Gastroesophageal sphincter (tissue), 4 donors: Measurements from ENCODE around the gene CPED1. TPM values are rescaled to one million over a fixed set of nuclear protein-coding genes. Genes with fewer than 3 reads are reported as not detected.

Source experiments
- ATAC-seq: fragments of 150-250 bp; one replicate; pipeline ENCODE4 v1.9.1; 2016; ENCODE audit warnings: mild to moderate bottlenecking, moderate library complexity
- H3K27ac ChIP-seq, 4 donors: fragments of 200-600 bp; sonication (generic) in 3 of 4; 1 replicate in 3 of 4; 2 replicates in 1 of 4; pipeline ENCODE4 v1.5.1; 2016 to 2019
- H3K27me3 ChIP-seq: fragments of 200-600 bp; sonication (generic); one replicate; pipeline ENCODE4 v1.5.1; 2019
- H3K36me3 ChIP-seq, 2 donors: fragments of 200-600 bp; sonication (generic); one replicate each; pipeline ENCODE4 v1.5.1; 2019; ENCODE audit warnings: control low read depth in 1 of 2
- H3K4me1 ChIP-seq, 3 donors: fragments of 200-600 bp; sonication (generic); 1 replicate in 2 of 3; 2 replicates in 1 of 3; pipeline ENCODE4 v1.5.1; 2016 to 2019; ENCODE audit warnings: control low read depth in 2 of 3
- H3K4me3 ChIP-seq, 2 donors: fragments of 200-600 bp; sonication (generic); one replicate each; pipeline ENCODE4 v1.5.1; 2019; ENCODE audit warnings: mild to moderate bottlenecking in 1 of 2, moderate library complexity in 1 of 2
- H3K9me3 ChIP-seq, 3 donors: fragments of 200-600 bp; sonication (generic); one replicate each; pipeline ENCODE4 v1.5.1; 2017 to 2019; ENCODE audit warnings: control low read depth in 2 of 3
- CTCF ChIP-seq, 4 experiments: fragments of 200-600 bp in 2 of 4; fragments of 450-650 bp in 2 of 4; sonication (generic) in 1 of 4; IDR thresholded peaks; one replicate each; pipeline ENCODE4 v1.5.1; 2017 to 2019; ENCODE audit warnings: antibody characterized with exemption in 4 of 4, mild to moderate bottlenecking in 2 of 4, moderate library complexity in 2 of 4
- EP300 ChIP-seq: sonication (generic); formaldehyde crosslinking; IDR thresholded peaks from one replicate; pipeline ENCODE4 v1.6.1; 2017; ENCODE audit warnings: antibody characterized with exemption, mild to moderate bottlenecking
- POLR2A ChIP-seq, 2 donors: fragments of 450-650 bp; IDR thresholded peaks; one replicate each; pipeline ENCODE4 v1.6.1; 2017; ENCODE audit warnings: antibody characterized with exemption in 2 of 2, mild to moderate bottlenecking in 2 of 2, moderate library complexity in 1 of 2
- POLR2AphosphoS5 ChIP-seq: sonication (generic); formaldehyde crosslinking; IDR thresholded peaks from one replicate; pipeline ENCODE4 v1.6.1; 2017; ENCODE audit warnings: antibody characterized with exemption
- WGBS, 2 donors: methylation state at CpG; one replicate each; pipeline ENCODE4 v1.1.5; 2018; ENCODE audit warnings: low coverage in 1 of 2; 5-methylcytosine and 5-hydroxymethylcytosine counted together
- total RNA-seq, 4 donors: library from RNA; depleted of rRNA; stranded (reverse); fragments of >200 nt; gene quantifications; one replicate each; pipeline ENCODE4 v1.1.0, GENCODE V29; 2016

Gene CPED1
- total RNA-seq, 4 donors from 2014 or later: 35.1 to 97.7 (median 60.5) TPM

GRCh38 chr7:121202834-121203233 lies 214.3 kb downstream of the CPED1 start:
- Histone ChIP-seq H3K4me1 (peaks cover 0 to 6% (median 0%) of the 10 kb centered on the region in 3 donors), H3K4me3 (no peak overlapping the region), H3K27me3 (no peaks in the 10 kb centered on the region), H3K27ac (no peak overlapping the region), H3K36me3 (no peaks in the 10 kb centered on the region), H3K9me3 (no peaks in the 10 kb centered on the region)
- TF ChIP-seq POLR2A (IDR thresholded peaks at IDR 0.05) (no peak), EP300 (no peak), CTCF (IDR thresholded peaks at IDR 0.05) (no peak), POLR2AphosphoS5 (no peak)
- 74 to 81% methylated on average over 2 of the region's 2 CpGs for WGBS, 2 donors
- ATAC-seq: no peak

- TF ChIP-seq POLR2AphosphoS5 (no peak), CTCF (IDR thresholded peaks at IDR 0.05) (no peak), POLR2A (IDR thresholded peaks at IDR 0.05) (no peak), EP300 (no peak)
- Histone ChIP-seq H3K27ac (no peak overlapping the region), H3K36me3 (no peaks in the 10 kb centered on the region), H3K4me1 (peaks cover 0 to 6% (median 0%) of the 10 kb centered on the region in 3 donors), H3K4me3 (no peak overlapping the region), H3K27me3 (no peaks in the 10 kb centered on the region), H3K9me3 (no peaks in the 10 kb centered on the region)
- WGBS, 2 donors: 13 to 30% methylated on average over 1 of the region's 1 CpG
- ATAC-seq: no peak
These were observed 216.0 kb downstream of the CPED1 start for GRCh38 chr7:121204537-121204936.

- Histone ChIP-seq H3K27ac (no peak overlapping the region), H3K9me3 (no peaks in the 10 kb centered on the region), H3K4me3 (no peak overlapping the region), H3K36me3 (no peaks in the 10 kb centered on the region), H3K27me3 (no peaks in the 10 kb centered on the region), H3K4me1 (peaks cover 0 to 6% (median 0%) of the 10 kb centered on the region in 3 donors)
- ATAC-seq: no peak
- TF ChIP-seq POLR2AphosphoS5 (no peak), CTCF (IDR thresholded peaks at IDR 0.05) (no peak), EP300 (no peak), POLR2A (IDR thresholded peaks at IDR 0.05) (no peak)
These were observed 217.3 kb downstream of the CPED1 start for GRCh38 chr7:121205777-121206176.

GRCh38 chr7:121211253-121211652 lies 222.7 kb downstream of the CPED1 start:
- H3K4me3 ChIP-seq: no peak overlapping the region
- no peaks in the 10 kb centered on the region for H3K27me3 ChIP-seq
- H3K9me3 ChIP-seq: no peaks in the 10 kb centered on the region
- no peak for ATAC-seq
- TF ChIP-seq POLR2A (IDR thresholded peaks at IDR 0.05): no peak
- no peaks in the 10 kb centered on the region for H3K36me3 ChIP-seq
- no peak overlapping the region for H3K27ac ChIP-seq
- 73 to 87% methylated on average over 3 of the region's 3 CpGs for WGBS, 2 donors
- H3K4me1 ChIP-seq: peaks cover 0 to 18% (median 0%) of the 10 kb centered on the region in 3 donors

GRCh38 chr7:121212036-121212435 lies 223.5 kb downstream of the CPED1 start:
- no peak for TF ChIP-seq POLR2A (IDR thresholded peaks at IDR 0.05)
- no peak for TF ChIP-seq EP300
- TF ChIP-seq CTCF (IDR thresholded peaks at IDR 0.05): no peak
- no peak for TF ChIP-seq POLR2AphosphoS5
- H3K36me3 ChIP-seq: no peaks in the 10 kb centered on the region
- 57% methylated on average over 2 of the region's 2 CpGs; no CpG with 5 or more reads in 1 of the 2 donors for WGBS, 2 donors
- H3K9me3 ChIP-seq: no peaks in the 10 kb centered on the region
- no peak for ATAC-seq
- H3K27ac ChIP-seq: no peak overlapping the region
- peaks cover 0 to 18% (median 0%) of the 10 kb centered on the region in 3 donors for H3K4me1 ChIP-seq
- no peaks in the 10 kb centered on the region for H3K27me3 ChIP-seq
- no peak overlapping the region for H3K4me3 ChIP-seq
